OCI-LY1 (cell line): ENCODE data around the gene NFIB.

Source experiments
- H2AFZ ChIP-seq: fragments of 200-600 bp; sonication (generic), shearing (Covaris generic); 2 replicates; pipeline ENCODE4 v1.6.0; 2014; ENCODE audit warnings: antibody characterized with exemption, mild to moderate bottlenecking, low read length
- H3F3A ChIP-seq: fragments of 200-600 bp; sonication (generic), shearing (Covaris generic); 2 replicates; pipeline ENCODE4 v1.6.0; 2014; ENCODE audit warnings: mild to moderate bottlenecking, antibody characterized with exemption, low read length, moderate library complexity; ENCODE audit not compliant: insufficient read depth
- H3K27ac ChIP-seq: fragments of 200-600 bp; sonication (generic); 2 replicates; pipeline ENCODE4 v1.5.1; 2014; ENCODE audit warnings: low read length, mixed run types, mild to moderate bottlenecking, low read depth; ENCODE audit not compliant: poor library complexity, severe bottlenecking
- H3K27me3 ChIP-seq: fragments of 200-600 bp; sonication (generic); 2 replicates; pipeline ENCODE4 v1.6.0; 2014; ENCODE audit warnings: antibody characterized with exemption, mild to moderate bottlenecking, low read length, moderate library complexity; ENCODE audit not compliant: insufficient read depth
- H3K36me3 ChIP-seq: fragments of 200-600 bp; sonication (generic); 2 replicates; pipeline ENCODE4 v1.6.1; 2014; ENCODE audit warnings: mild to moderate bottlenecking, antibody characterized with exemption, low read length, moderate library complexity, mixed read lengths; ENCODE audit not compliant: insufficient read depth
- H3K4me1 ChIP-seq: fragments of 200-600 bp; sonication (generic); 2 replicates; pipeline ENCODE4 v1.5.1; 2014; ENCODE audit warnings: mild to moderate bottlenecking, low read length, moderate library complexity; ENCODE audit not compliant: insufficient read depth, severe bottlenecking
- H3K4me2 ChIP-seq: fragments of 200-600 bp; sonication (generic), shearing (Covaris generic); 2 replicates; pipeline ENCODE4 v1.6.1; 2014; ENCODE audit warnings: low read length
- H3K4me3 ChIP-seq: fragments of 200-600 bp; sonication (generic); 2 replicates; pipeline ENCODE4 v1.5.1; 2014; ENCODE audit warnings: low read length, low read depth, mild to moderate bottlenecking, mixed read lengths; ENCODE audit not compliant: poor library complexity, severe bottlenecking
- H3K79me2 ChIP-seq: fragments of 200-600 bp; shearing (Covaris generic); 2 replicates; pipeline ENCODE4 v1.6.1; 2016; ENCODE audit warnings: mixed run types, low read length, mixed read lengths; ENCODE audit not compliant: insufficient read depth
- H3K9ac ChIP-seq: fragments of 200-600 bp; sonication (generic), shearing (Covaris generic); 2 replicates; pipeline ENCODE4 v1.6.1; 2014; ENCODE audit warnings: mild to moderate bottlenecking, low read length, mixed read lengths
- H3K9me2 ChIP-seq: fragments of 200-600 bp; sonication (generic), shearing (Covaris generic); 2 replicates; pipeline ENCODE4 v1.6.1; 2014; ENCODE audit warnings: low read depth, mild to moderate bottlenecking, low read length, mixed read lengths
- H3K9me3 ChIP-seq: fragments of 200-600 bp; shearing (Covaris generic); 2 replicates; pipeline ENCODE4 v1.6.1; 2014; ENCODE audit warnings: low read length, mixed read lengths
- H4K20me1 ChIP-seq: fragments of 200-600 bp; sonication (generic), shearing (Covaris generic); 2 replicates; pipeline ENCODE4 v1.6.0; 2016; ENCODE audit warnings: mild to moderate bottlenecking, low read length; ENCODE audit not compliant: insufficient read depth
- EZH2 ChIP-seq: fragments of 200-600 bp; sonication (generic), shearing (Covaris generic); IDR thresholded peaks from 2 replicates; pipeline ENCODE4 v1.8.0; 2017; ENCODE audit warnings: borderline replicate concordance, mixed run types, mild to moderate bottlenecking, antibody characterized with exemption, low read length, moderate library complexity, mixed read lengths
- TF ChIP-seq, protein P1 (sequence below): fragments of 200-600 bp; sonication (generic), shearing (Covaris generic); IDR thresholded peaks from 2 replicates; pipeline ENCODE4 v1.5.1; 2017; ENCODE audit warnings: mild to moderate bottlenecking, antibody characterized with exemption, low read length, moderate library complexity, mixed read lengths

NFIB gene

DNA sequence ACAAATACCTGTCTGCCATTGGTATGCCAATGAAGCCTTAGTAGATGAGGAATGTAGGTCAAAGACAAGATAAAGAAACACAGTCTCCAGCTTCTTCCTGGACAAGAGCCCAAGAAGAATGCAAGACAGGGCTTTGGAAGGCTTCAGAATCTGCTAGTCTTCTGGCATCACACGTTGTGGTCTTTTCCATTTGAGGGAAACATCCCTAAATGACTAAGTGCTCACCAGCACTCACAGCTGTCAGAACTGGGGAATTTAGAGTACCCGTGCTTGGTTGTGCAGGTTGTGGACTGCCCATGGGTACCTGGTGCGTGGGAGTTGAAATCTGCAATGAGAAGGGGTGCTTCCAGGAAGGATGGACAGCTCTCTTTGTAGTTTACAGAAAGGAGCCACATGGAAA, 27.1 kb upstream of the NFIB start:
- TF ChIP-seq, protein P1, sequence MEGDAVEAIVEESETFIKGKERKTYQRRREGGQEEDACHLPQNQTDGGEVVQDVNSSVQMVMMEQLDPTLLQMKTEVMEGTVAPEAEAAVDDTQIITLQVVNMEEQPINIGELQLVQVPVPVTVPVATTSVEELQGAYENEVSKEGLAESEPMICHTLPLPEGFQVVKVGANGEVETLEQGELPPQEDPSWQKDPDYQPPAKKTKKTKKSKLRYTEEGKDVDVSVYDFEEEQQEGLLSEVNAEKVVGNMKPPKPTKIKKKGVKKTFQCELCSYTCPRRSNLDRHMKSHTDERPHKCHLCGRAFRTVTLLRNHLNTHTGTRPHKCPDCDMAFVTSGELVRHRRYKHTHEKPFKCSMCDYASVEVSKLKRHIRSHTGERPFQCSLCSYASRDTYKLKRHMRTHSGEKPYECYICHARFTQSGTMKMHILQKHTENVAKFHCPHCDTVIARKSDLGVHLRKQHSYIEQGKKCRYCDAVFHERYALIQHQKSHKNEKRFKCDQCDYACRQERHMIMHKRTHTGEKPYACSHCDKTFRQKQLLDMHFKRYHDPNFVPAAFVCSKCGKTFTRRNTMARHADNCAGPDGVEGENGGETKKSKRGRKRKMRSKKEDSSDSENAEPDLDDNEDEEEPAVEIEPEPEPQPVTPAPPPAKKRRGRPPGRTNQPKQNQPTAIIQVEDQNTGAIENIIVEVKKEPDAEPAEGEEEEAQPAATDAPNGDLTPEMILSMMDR: no peak
- TF ChIP-seq EZH2: no peak
- H3K27me3 ChIP-seq: 0 out of 2 replicates have a peak, but pooled peaks cover 3% of the 10 kb centered on the region

DNA sequence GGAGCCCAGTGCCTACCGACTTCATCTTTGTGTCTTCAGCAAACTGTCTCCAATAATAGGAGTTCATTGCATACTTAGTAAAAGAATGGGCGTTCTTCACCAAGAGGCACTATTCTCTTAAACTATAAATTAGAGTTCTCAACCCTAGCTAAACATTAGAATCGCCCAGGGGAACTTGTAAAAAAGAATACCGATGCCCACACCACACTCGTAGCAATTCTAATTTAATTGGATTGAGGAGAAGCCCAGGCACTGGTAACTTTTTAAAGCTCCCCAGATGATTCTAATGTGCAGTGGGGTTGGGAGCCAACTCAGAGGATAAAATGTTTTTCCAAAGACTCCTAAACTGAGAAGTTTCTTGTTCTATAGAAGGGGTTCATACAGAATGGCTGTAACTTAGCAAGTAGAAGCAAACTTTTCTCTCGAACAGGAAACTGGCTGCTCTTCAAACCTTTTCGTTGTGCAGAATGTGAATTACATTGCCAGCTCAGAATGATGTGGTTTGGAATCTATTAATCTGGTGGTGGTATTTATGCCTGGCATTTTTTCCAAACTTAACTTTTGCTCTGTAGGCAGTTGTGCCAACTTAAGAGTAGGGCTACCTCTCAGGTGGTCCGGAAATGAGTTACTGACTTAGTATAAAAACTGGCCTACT, 26.4 kb upstream of the NFIB start:
- H3K4me2 ChIP-seq: no peak overlapping the region
- no peaks in the 10 kb centered on the region for H3F3A ChIP-seq
- H3K9me2 ChIP-seq: no peaks in the 10 kb centered on the region
- no peaks in the 10 kb centered on the region for H3K79me2 ChIP-seq
- H3K4me1 ChIP-seq: no peaks in the 10 kb centered on the region
- H3K27me3 ChIP-seq: 0 out of 2 replicates have a peak, but pooled peaks cover 3% of the 10 kb centered on the region
- no peak overlapping the region for H3K9ac ChIP-seq
- TF ChIP-seq EZH2: no peak
- TF ChIP-seq, protein P1: no peak
- H4K20me1 ChIP-seq: no peaks in the 10 kb centered on the region
- H3K36me3 ChIP-seq: no peaks in the 10 kb centered on the region
- no peaks in the 10 kb centered on the region for H3K9me3 ChIP-seq
- no peak overlapping the region for H2AFZ ChIP-seq
- H3K27ac ChIP-seq: no peak overlapping the region
- H3K4me3 ChIP-seq: no peak overlapping the region

More for the DNA sequence above, 27.1 kb upstream of the NFIB start:
- Histone ChIP-seq H3K4me2 (no peak overlapping the region), H2AFZ (no peak overlapping the region), H3K9me3 (no peaks in the 10 kb centered on the region), H3F3A (no peaks in the 10 kb centered on the region), H3K9me2 (no peaks in the 10 kb centered on the region), H3K4me1 (no peaks in the 10 kb centered on the region), H3K27ac (no peak overlapping the region), H3K4me3 (no peak overlapping the region), H3K36me3 (no peaks in the 10 kb centered on the region), H3K9ac (no peak overlapping the region), H3K79me2 (no peaks in the 10 kb centered on the region), H4K20me1 (no peaks in the 10 kb centered on the region)

DNA sequence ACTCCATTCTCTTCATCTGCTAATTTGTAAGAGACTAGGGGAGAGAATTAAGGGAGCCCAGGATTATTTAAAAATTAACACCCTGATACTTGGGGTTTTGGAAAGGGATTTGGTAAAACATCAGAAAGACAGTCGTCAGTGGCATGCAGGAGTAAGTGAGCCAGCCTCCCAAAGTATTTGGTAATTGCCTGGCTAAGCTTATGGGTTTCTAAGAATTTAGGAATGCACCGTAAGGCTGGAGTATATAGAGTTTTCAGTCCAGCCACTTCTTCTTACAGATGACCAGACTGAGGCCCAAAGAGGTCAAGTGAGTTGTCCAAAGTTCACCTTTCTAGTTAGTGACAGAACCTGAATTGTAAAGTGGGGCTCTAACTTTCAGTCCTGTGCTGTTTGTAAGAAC, 25.8 kb upstream of the NFIB start:
- TF ChIP-seq, protein P1: no peak
- TF ChIP-seq EZH2: no peak
- Histone ChIP-seq H4K20me1 (no peaks in the 10 kb centered on the region), H3K4me1 (no peaks in the 10 kb centered on the region), H3K27me3 (0 out of 2 replicates have a peak, but pooled peaks cover 3% of the 10 kb centered on the region), H3K9me3 (no peaks in the 10 kb centered on the region), H3K4me2 (no peak overlapping the region), H3F3A (no peaks in the 10 kb centered on the region), H2AFZ (no peak overlapping the region), H3K36me3 (no peaks in the 10 kb centered on the region), H3K79me2 (no peaks in the 10 kb centered on the region), H3K9ac (no peak overlapping the region), H3K27ac (no peak overlapping the region), H3K4me3 (no peak overlapping the region), H3K9me2 (no peaks in the 10 kb centered on the region)
